Measurements from ENCODE around the gene SLC38A10.

SLC38A10 gene

GRCh38 chr17:81336296-81336929 is 41.3 kb upstream of the SLC38A10 start:
- no peak overlapping the region for H3K4me3 ChIP-seq (ENCODE audit: low read depth, low read length)
- no peak for TF ChIP-seq CTCF (IDR thresholded peaks at IDR 0.05; ENCODE audit: low read depth, low read length)
- peaks cover 36% of the 10 kb centered on the region for H3K27me3 ChIP-seq (ENCODE audit: insufficient read depth, low read depth, severe bottlenecking)
- no peak overlapping the region for H3K27ac ChIP-seq
- no peaks in the 10 kb centered on the region; the same call in 1 of the 2 replicates for H3K36me3 ChIP-seq
- DNase-seq = no peak
- no peaks in the 10 kb centered on the region for H3K9me3 ChIP-seq (ENCODE audit: severe bottlenecking)

- H3K27me3 ChIP-seq (ENCODE audit: insufficient read depth, low read depth, severe bottlenecking) = peaks cover 43% of the 10 kb centered on the region
- no peaks in the 10 kb centered on the region; the same call in 1 of the 2 replicates for H3K36me3 ChIP-seq
- H3K4me3 ChIP-seq (ENCODE audit: low read depth, low read length) = no peak overlapping the region
- no peak for TF ChIP-seq CTCF (IDR thresholded peaks at IDR 0.05; ENCODE audit: low read depth, low read length)
- no peak overlapping the region for H3K27ac ChIP-seq
- no peaks in the 10 kb centered on the region for H3K9me3 ChIP-seq (ENCODE audit: severe bottlenecking)
- no peak for DNase-seq
Measured at GRCh38 chr17:81335773-81336157, 40.7 kb upstream of the SLC38A10 start.

- no peak for DNase-seq
- Histone ChIP-seq H3K27me3 (ENCODE audit: insufficient read depth, low read depth, severe bottlenecking) (peaks cover 48% of the 10 kb centered on the region), H3K4me3 (ENCODE audit: low read depth, low read length) (no peak overlapping the region), H3K9me3 (ENCODE audit: severe bottlenecking) (no peaks in the 10 kb centered on the region), H3K36me3 (no peaks in the 10 kb centered on the region; the same call in 1 of the 2 replicates), H3K27ac (no peak overlapping the region)
- no peak for TF ChIP-seq CTCF (IDR thresholded peaks at IDR 0.05; ENCODE audit: low read depth, low read length)
Measured at GRCh38 chr17:81334987-81335772, 40.1 kb upstream of the SLC38A10 start.

- DNase-seq = no peak
- Histone ChIP-seq H3K36me3 (no peaks in the 10 kb centered on the region), H3K27me3 (ENCODE audit: insufficient read depth, low read depth, severe bottlenecking) (peaks cover 56% of the 10 kb centered on the region), H3K4me3 (ENCODE audit: low read depth, low read length) (no peak overlapping the region), H3K27ac (no peak overlapping the region), H3K9me3 (ENCODE audit: severe bottlenecking) (no peaks in the 10 kb centered on the region)
- no peak for TF ChIP-seq CTCF (IDR thresholded peaks at IDR 0.05; ENCODE audit: low read depth, low read length)
Measured at GRCh38 chr17:81334391-81334901, 39.3 kb upstream of the SLC38A10 start.

GRCh38 chr17:81333616-81334368 is 38.7 kb upstream of the SLC38A10 start:
- H3K36me3 ChIP-seq = no peaks in the 10 kb centered on the region
- no peaks in the 10 kb centered on the region for H3K9me3 ChIP-seq (ENCODE audit: severe bottlenecking)
- H3K27ac ChIP-seq = no peak overlapping the region
- H3K27me3 ChIP-seq (ENCODE audit: insufficient read depth, low read depth, severe bottlenecking) = peaks cover 62% of the 10 kb centered on the region
- no peak overlapping the region for H3K4me3 ChIP-seq (ENCODE audit: low read depth, low read length)
- DNase-seq = no peak
- TF ChIP-seq CTCF (IDR thresholded peaks at IDR 0.05; ENCODE audit: low read depth, low read length) = no peak

Measured in WERI-Rb-1 (cell line).